Glomerular endothelial cell (primary cell): ENCODE measurements around the gene VAMP2. TPM values are rescaled to one million over a fixed set of nuclear protein-coding genes. Genes with fewer than 3 reads are reported as not detected.

Experiments
- DNase-seq: peaks from one replicate; pipeline ENCODE4 v3.0.0-alpha.2; 2011; ENCODE audit warnings: low read depth, low spot score; ENCODE audit errors: extremely low read depth
- total RNA-seq: library from RNA; depleted of rRNA; stranded (reverse); fragments of >200 nt; gene quantifications from 2 replicates; pipeline ENCODE4 v1.2.3, GENCODE V29; 2015

Gene VAMP2
- total RNA-seq = 10.6 and 13.2 TPM in 2 replicates

DNA sequence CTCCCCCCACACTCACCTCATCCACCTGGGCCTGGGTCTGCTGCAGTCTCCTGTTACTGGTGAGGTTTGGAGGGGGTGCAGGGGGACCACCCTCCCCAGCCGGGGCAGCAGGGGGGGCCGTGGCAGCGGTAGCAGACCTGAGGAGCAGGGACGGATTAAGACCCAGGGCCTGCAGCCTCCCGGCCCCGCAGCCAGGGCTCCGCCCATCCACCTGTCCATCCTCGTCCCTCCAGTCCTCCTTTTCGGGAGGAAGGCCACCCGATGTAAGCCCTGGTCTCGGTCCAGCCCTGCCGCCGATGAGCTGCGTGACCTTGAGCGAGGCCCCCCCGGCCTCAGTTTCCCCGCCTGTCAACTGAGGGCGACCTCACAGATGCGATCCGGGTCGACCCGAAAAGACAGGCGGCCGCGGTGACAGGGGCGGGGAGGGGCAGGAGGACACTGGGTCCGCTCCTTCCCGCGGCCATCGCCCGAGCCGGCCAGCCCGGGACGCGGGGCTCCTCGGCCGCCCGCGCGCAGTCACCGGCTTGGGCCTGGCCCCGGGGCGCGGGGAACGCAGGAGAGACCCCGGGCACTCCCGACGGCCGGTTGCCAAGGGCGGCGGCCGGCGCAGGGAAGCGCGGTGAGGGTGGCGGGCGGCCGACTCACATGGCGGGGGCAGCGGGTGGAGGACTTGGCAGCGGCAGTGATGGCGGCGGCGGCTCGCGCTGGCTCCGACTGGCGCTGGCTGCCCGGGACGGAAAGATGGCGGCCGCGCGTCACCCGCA lies at the start of gene VAMP2:
Gene VAMP2, minus strand, starts transcription at position 716 of the 764 bp plus-strand sequence. Its CDS starts 69 bp downstream, at position 647.
- DNase-seq = no peak

DNA sequence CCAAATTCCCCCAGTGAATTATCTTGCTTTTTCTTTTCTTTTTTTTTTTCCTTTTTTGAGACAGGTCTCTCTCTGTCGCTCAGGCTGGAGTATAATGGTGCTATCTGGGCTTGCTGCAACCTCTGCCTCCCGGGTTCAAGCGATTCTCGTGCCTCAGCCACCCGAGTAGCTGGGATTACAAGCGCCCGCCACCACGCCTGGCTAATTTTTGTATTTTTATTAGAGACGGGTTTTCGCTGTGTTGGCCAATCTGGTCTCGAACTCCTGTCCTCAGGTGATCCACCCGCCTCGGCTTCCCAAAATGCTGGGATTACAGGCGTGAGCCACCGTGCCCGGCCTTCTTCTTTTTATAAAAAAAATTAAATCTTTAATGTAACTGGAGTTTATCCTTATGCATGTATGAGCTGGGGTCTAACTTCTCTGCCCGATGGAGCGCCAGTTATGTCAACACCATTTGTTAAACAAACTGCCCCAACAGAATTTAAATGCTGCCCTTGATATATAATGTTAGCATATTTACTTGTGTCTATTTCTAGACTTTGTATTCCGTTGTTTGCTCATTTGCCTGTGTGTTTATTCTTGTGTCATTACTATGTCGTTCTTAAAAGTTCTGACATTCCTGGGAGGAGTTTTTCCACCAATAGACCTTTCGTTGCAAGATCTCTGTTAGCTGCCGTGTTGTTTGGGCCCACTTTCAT lies 48.2 kb upstream of the VAMP2 start:
- DNase-seq = no peak

- DNase-seq = peak; percentile 91
Observed at GRCh38 chr17:8209907-8210760, 47.4 kb upstream of the VAMP2 start, which contains the start of gene AURKB. TSS of gene AURKB (minus strand) at chr17:8210575. CDS start at chr17:8210224, 351 bp downstream.

DNA sequence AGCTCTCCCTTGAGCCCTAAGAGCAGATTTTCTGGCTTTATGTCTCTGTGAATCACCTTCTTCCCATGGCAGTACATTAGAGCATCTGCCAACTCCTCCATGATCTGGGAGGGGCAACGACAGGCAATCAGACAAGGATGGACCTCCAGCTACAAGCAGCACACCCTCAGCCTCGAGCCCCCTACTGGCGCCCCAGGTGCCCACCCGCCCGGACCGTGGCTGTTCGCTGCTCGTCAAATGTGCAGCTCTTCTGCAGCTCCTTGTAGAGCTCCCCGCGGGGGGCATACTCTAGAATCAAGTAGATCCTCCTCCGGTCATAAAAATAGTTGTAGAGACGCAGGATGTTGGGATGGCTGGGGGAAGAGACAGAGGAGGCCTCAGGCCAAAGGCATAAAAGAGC lies 43.8 kb upstream of the VAMP2 start:
- no peak for DNase-seq

DNA sequence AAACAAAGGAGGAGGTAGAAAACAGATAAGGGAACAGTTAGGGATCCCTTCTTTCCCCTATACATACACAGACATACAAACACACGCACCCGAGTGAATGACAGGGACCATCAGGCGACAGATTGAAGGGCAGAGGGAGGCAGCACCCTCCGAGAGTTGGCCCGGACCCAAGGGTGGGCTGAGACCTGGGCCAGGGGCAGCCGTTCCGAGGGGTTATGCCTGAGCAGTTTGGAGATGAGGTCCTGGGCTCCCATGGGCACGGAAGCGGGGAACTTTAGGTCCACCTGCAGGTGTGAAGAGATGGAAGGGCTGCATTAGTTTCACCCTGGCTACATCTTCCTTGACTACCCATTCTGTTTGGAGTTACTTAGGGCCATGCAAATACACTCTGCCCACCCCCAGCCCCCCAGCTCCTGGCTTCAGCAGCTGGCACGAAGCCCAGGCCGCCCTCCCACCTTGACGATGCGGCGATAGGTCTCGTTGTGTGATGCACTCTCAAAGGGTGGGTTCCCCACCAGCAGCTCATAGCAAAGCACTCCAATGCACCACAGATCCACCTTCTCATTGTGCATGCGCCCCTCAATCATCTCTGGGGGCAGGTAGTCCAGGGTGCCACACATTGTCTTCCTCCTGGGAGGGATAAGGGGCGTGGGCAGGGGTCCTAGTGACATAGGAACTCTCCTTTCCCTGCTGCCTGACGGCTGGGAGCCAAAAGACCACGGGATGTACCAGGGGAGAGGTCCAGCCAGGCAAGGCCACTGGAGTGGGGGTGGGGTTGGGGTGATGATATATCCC lies 42.2 kb upstream of the VAMP2 start:
- DNase-seq = no peak

DNA sequence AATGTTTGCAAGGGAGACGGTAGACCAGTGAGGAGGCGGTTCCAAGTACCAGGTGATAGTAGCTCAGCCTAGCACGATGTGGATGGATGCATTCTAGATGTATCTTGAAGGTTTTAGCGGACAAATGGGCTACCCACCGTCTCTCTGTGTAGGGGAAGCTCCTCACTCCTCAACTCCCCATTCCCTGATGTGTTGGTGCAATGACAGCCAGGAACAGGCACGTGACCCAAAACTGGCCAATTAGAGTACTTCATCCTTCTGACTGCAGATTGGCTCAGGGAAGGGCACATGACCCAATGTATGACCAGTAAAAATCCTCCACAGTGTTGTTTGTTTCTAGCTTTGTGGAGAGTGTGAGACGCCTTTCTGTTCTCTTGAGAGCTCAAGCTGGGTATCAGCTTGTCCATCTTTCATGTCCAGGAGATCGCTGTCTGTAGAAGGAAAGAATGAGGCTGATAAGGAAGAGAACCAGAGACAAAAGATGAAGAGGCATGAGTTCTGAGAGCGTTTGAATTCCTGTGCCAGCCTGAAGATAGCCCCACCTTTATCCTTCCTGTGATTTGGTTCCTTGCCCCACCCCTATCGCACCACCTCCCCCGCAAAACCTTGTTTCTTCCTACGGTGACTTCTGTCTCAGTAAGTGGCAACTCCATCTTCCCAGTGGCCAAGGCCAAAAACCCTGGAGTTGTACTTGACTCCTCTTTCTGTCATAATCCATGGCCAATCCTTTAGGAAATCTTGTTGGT lies 29.5 kb upstream of the VAMP2 start:
- DNase-seq = no peak

- no peak for DNase-seq
Observed at GRCh38 chr17:8190506-8190905, 27.8 kb upstream of the VAMP2 start.

GRCh38 chr17:8189711-8190477 lies 27.1 kb upstream of the VAMP2 start, which contains the start of gene BORCS6:
TSS of gene BORCS6 (minus strand) at chr17:8190180. CDS start at chr17:8190140, 40 bp downstream.
- no peak for DNase-seq

DNA sequence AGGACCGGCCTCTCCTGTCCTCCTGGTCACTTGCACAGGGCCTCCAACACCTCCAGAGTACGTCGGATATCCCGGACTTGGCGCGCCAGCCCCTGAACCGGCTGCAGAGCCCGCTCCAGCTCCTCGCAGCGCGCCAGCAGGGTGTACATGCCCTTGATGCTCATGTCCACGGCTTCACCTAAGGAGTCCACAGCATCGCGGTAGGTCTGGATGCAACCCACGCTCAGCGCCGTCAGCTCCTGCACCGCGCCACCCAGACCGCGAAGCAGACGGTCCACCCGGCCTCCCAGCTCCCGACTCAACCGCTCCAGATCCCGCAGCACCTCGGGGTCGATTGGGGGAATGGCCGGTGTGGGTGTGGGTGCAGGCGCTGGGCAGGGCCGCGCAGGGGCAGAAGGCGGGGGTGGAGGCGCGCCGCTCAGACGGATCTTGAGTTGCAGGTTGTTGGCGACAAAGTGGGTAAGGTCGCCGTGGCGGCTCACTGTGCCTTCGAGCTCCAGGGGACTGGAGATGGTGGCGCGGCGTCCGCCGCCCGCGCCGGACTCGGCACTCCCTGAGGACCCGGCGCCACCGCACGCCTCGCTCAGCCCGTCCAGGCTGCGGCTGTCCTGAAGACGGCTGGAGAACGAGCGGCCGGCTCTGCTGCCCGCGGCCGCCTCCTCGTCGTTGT lies 26.4 kb upstream of the VAMP2 start:
- no peak for DNase-seq

GRCh38 chr17:8188263-8188839 lies 25.6 kb upstream of the VAMP2 start:
- DNase-seq = no peak

- DNase-seq = peak; percentile 99
Observed at GRCh38 chr17:8187517-8188262, 24.9 kb upstream of the VAMP2 start.

DNA sequence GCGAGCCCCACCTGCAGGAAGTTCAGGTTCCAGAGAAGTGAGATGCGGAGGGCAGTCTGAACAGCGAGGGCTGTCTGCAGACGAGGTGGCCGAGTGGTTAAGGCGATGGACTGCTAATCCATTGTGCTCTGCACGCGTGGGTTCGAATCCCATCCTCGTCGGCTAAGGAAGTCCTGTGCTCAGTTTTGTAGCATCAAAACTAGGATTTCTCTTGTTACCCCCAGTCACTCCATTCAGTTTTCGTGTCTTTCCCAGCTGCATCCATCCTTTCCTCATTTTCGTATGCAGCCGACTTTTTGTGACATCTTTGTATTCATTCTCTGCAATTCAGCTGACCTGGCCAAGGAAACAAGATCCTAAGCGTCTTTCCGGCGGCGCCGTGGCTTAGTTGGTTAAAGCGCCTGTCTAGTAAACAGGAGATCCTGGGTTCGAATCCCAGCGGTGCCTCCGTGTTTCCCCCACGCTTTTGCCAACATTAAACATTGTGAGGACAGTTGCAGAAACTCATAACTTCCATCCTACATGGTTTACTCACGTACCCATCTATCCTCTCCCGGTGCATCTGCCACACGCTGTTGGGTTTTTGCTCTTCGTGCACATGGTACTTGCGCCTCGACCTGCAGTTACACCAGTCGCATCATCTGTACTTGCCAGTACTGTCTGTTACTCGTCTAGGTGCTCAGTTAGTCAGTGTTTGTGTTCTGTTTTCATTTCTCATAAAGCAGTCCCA lies 24.2 kb upstream of the VAMP2 start:
- DNase-seq = no peak

GRCh38 chr17:8186446-8186786 lies 23.7 kb upstream of the VAMP2 start:
- no peak for DNase-seq

GRCh38 chr17:8185582-8186445 lies 23.1 kb upstream of the VAMP2 start:
- DNase-seq = no peak

- DNase-seq = no peak
Observed at GRCh38 chr17:8176998-8177731, 14.4 kb upstream of the VAMP2 start.
